Measurements from ENCODE around the gene ERP27.

DNA sequence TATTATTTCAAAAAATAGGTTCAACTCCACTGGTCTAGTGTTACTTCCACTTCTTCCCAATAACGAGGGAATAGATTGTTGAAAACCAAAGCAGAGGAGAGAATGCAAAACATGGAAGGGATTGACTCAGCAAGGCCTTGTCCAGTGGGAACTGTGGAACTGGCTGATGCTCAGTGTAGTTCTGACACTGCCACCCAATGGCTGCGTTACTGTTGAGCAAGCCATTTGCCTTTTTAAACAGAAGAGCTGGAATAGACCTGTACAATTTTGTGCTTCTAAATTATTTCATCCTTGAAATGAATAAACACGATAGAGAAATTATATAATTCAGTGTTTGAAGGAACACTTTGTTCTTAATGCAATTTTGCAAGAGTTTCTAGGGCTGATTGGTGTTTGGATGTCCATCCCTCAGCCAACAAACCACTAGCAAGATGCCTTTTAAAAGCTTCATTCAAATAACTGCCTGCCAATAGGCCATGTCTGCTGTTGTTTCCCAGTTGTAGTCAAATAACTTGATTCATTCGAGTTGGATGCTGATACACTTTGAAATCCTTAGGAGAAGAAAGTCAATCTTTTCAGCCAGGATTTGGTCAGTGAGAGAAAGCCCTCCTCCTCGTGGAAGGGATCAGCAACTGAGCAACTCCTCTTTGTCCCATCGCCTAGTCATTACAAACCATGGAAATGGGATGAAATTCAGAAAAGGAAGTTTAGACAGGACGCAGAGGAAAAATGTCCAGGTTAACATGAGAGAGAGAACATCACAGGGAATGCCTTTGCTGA, 45.4 kb downstream of the ERP27 start:
- TF ChIP-seq, protein P1, sequence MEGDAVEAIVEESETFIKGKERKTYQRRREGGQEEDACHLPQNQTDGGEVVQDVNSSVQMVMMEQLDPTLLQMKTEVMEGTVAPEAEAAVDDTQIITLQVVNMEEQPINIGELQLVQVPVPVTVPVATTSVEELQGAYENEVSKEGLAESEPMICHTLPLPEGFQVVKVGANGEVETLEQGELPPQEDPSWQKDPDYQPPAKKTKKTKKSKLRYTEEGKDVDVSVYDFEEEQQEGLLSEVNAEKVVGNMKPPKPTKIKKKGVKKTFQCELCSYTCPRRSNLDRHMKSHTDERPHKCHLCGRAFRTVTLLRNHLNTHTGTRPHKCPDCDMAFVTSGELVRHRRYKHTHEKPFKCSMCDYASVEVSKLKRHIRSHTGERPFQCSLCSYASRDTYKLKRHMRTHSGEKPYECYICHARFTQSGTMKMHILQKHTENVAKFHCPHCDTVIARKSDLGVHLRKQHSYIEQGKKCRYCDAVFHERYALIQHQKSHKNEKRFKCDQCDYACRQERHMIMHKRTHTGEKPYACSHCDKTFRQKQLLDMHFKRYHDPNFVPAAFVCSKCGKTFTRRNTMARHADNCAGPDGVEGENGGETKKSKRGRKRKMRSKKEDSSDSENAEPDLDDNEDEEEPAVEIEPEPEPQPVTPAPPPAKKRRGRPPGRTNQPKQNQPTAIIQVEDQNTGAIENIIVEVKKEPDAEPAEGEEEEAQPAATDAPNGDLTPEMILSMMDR (IDR thresholded peaks at IDR 0.05; ENCODE audit: low read length), result peak; percentile 55; the same call in 1 of the 2 replicates
- TF ChIP-seq EZH2 (IDR thresholded peaks at IDR 0.05; ENCODE audit: borderline replicate concordance, low read length), result no peak

Measured in OCI-LY1 (cell line).